GM18517 (cell line): ENCODE results near the gene ALS2.
"Not testable (repeated sequence)": the region's sequence is repeated elsewhere in the genome, so short reads cannot be mapped to it uniquely, and the experiment has no call there.

ENCODE experiments used
- ATAC-seq: cut with Tn5 transposase; IDR thresholded peaks from one replicate; pipeline ENCODE4 v1.9.1; 2021; ENCODE audit warnings: mild to moderate bottlenecking, moderate library complexity; ENCODE audit not compliant: unreplicated experiment

ALS2 gene

GRCh38 chr2:201680743-201681142 is 100.0 kb downstream of the ALS2 start:
- no peak for ATAC-seq

GRCh38 chr2:201678401-201678800 is 102.3 kb downstream of the ALS2 start:
- ATAC-seq = no peak

DNA sequence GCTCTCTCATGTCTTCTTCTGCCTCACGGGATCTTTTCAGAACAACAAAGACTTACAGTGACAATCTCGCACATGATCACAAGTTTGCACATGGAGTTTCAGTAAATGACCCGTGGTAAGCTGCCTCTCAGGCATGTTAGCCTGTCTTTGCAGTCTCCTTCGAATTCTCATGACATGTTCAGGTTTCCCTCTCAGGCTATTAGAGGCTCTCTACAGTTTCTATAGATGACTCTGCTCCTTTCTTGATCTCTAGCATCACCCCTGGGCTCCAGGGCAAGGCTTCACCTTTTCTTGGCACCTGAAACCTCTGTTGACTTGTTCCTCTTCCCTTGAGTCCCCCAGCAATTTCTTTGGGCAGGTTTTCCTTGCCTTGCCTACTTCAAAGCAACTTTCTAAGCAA is 105.3 kb downstream of the ALS2 start:
- no peak for ATAC-seq

DNA sequence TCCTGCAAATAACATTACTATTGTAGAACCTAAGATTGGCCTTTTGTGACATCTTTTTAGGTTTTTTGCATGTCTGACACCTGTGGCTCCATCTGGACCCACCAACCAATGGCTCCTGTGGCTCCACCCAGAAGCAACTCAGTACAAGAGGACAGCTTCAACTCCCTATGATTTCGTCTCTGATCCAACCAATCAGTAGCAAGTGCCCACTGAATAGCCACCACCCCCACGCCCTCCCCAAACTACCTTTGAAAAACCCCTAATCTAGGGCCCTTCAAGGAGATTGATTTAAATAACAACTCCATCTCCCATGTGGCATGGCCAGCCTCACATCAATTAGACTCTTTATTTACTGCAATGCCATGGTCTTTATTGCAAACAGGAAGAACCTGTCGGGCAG is 105.9 kb downstream of the ALS2 start:
- no peak for ATAC-seq

- ATAC-seq = no peak
These were observed 106.4 kb downstream of the ALS2 start for GRCh38 chr2:201674298-201674697.

GRCh38 chr2:201673546-201673945 is 107.2 kb downstream of the ALS2 start:
- no peak for ATAC-seq

GRCh38 chr2:201671205-201671604 is 109.5 kb downstream of the ALS2 start:
- ATAC-seq = not testable (repeated sequence)

- no peak for ATAC-seq
These were observed 110.9 kb downstream of the ALS2 start for GRCh38 chr2:201669865-201670264.

DNA sequence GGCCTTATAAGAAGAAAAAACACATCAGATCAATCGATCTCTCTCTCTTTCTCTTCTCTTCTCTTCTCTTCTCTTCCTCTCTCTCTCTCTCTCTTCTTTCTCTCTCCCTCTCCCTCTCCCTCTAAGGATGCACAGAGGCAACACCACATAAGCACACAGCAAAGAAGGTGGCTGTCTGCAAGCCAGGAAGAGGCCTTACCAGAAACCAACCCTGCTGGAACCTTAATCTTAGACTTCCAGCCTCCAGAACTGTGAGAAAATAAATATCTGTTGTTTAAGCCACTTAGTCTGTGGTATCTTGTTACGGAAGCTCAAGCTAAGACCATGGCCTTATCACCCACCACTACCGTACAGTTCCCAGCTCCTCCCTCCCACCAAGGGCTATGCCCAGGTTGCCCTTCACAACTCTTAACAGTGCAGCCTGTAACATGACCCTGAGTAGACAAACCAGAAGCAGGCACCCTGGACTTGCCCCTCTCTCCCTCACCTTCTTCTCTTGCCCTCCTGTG is 112.3 kb downstream of the ALS2 start:
- ATAC-seq = no peak

GRCh38 chr2:201664334-201664733 is 116.4 kb downstream of the ALS2 start:
- no peak for ATAC-seq

DNA sequence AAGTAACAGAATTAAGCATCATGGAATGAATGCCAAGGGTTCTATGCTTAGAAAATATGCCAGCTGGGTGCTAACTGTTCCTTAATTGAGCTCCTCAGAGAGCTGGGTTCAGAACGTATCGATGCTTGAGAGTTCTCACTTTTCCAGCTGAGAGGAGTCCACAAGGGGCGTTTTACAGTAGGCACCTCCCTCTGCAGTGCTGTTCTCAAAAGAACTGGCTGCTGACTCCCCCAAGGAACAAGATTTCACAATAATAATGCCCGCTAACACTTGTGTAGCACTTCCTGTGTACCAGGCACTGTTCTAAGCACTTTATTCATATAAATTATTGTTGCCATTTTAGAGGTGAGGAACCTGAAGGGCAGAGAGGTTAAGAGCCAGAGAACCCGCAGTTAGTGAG is 119.4 kb downstream of the ALS2 start:
- no peak for ATAC-seq

DNA sequence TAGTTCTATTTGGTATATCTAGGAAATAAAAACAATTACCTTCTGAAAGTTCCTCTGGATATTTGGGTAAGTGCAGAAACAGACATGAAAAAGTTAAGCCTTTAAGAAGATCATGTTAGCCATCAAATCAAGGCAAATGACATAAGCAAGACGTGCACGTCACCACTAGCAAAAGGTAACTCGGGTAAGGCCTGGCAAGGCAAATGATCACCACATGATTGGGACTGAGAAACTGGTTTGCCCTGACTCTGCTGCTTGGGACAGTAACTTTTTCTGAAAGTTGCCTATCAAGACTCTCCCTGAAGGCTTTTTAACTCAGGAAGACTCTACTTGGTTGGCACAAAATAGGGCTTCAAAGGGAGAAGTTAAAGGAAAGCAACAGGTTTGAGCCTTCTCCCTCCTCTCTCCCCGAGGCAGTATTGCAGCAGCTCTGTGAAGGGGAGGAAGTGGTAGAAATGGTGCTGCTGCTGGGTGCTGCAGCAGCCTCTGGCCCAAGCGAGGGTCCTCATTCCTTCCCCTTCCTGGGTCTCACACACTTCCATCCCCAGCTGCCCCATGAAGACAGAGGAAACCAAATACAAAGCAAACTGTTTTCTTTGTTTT is 120.3 kb downstream of the ALS2 start:
- no peak for ATAC-seq

GRCh38 chr2:201656740-201657139 is 124.0 kb downstream of the ALS2 start:
- no peak for ATAC-seq

DNA sequence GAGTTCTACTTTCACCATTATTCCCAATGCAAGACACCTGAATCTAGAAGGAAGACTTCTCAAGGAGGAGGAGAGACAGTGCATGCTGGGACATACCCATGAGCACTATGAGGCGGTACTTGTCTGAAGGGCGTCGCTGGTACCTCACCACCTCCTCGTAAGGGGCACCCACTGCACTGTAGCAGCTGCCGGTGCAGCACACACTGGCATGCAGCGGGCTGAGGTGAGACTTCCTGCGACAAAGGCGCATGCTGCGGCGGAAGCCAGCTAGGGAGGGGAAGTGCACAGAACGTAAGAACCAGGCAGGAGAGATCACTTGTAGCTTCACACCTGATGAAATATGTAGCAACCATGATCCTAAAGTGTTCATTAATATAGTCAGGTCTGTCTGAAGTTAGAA is 124.6 kb downstream of the ALS2 start:
- ATAC-seq = no peak

DNA sequence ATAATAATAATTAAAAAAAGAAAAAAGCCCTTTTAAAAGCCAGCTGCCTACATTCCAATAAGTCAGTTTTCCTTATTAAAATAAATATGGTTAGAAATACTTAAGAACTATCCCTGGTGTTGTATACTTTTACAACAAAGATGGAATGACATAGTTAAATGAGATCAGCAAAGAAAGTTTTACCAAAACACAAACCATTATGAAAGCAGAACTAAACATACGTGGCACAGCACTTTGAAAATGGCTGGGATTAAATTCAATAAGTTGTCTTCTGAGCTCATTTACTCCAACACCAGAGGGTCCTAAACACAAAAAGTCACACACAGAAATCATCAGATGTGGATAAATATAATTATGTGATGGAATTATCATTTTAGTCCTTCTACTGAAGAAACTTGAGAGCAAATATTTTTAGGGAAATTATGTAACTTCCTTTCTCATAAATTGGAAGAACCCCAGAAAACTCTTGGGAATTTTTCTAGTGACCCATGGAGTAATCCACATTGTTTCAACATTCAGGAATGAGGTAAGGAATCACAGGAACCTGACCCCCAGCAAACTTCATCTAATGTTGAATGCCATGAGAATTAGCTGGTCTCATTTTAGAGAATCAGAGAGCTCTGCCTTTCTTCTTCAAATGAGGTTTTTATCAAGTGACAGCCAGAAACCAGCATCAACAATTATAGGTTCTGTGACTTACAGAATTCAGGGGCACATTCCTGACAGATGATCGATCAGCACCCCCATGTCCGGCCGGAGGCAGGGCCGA is 125.9 kb downstream of the ALS2 start:
- ATAC-seq = no peak

GRCh38 chr2:201653221-201653620 is 127.5 kb downstream of the ALS2 start:
- no peak for ATAC-seq
